Neural progenitor cell (in vitro differentiated cells): ENCODE data around the gene KRR1.

Experiments used
- CTCF ChIP-seq: fragments of 200-600 bp; sonication (generic); IDR thresholded peaks from 2 replicates; pipeline ENCODE4 v1.5.1; 2017; ENCODE audit warnings: antibody characterized with exemption, mild to moderate bottlenecking
- EZH2 ChIP-seq: fragments of 200-600 bp; sonication (generic); IDR thresholded peaks from 2 replicates; pipeline ENCODE4 v1.6.1; 2017; ENCODE audit warnings: antibody characterized with exemption, mild to moderate bottlenecking, moderate library complexity
- EZH2phosphoT487 ChIP-seq: fragments of 200-600 bp; sonication (generic); IDR thresholded peaks from 2 replicates; pipeline ENCODE4 v1.6.1; 2017; ENCODE audit warnings: antibody characterized with exemption

GRCh38 chr12:75558287-75558686 lies 46.9 kb upstream of the KRR1 start:
- no peak for TF ChIP-seq CTCF
- TF ChIP-seq EZH2phosphoT487: no peak
- no peak for TF ChIP-seq EZH2
